Stomach (tissue), 4 donors: Measurements from ENCODE around the gene ARFGAP1.

Experiments used
- CTCF ChIP-seq, 7 experiments: fragments of 450-650 bp in 4 of 7; fragments of 200-600 bp in 3 of 7; sonication (generic) in 3 of 7; IDR thresholded peaks; one replicate each; pipeline ENCODE4 v1.5.1; 2016 to 2019; ENCODE audit warnings: antibody characterized with exemption in 7 of 7, control low read depth in 2 of 7, mild to moderate bottlenecking in 1 of 7
- POLR2A ChIP-seq, 4 donors: fragments of 450-650 bp; IDR thresholded peaks; one replicate each; pipeline ENCODE4 v1.6.1; 2016; ENCODE audit warnings: antibody characterized with exemption in 4 of 4, control low read depth in 2 of 4, mild to moderate bottlenecking in 1 of 4, moderate library complexity in 1 of 4
- POLR2AphosphoS5 ChIP-seq, 3 donors: sonication (generic); formaldehyde crosslinking; IDR thresholded peaks; one replicate each; pipeline ENCODE4 v1.6.1; 2016; ENCODE audit warnings: antibody characterized with exemption in 3 of 3

DNA sequence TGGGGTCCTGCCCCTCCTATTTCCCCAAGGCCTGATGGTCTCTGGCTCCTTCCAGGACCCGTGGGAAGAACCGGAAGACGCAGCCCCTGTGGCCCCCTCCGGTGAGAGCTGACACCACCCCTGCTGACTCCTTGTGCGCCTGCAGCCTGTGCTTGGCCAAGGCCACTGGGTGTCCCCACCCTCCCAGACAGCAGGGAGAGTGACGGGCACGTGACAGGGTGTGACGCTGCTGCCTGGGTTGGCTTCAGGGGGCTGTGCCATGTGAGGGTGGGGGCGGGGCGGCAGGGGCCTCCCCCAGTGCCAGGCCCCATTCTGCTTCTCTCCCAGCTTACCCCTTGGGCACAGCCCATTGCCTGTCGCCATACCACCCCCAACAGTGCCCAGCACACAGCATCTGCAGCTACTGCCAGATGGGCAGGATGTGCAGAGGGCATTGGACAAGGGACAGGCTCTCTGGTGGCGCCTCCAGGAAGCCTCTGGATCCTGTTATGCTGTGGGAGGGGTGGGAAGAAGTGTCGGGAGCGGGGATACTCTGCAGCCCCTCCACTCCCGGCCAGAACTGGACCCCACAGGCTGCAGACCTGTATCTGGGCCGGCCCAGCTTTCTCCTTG is 34.0 kb upstream of the ARFGAP1 start:
- TF ChIP-seq POLR2AphosphoS5 (IDR thresholded peaks at IDR 0.05) (no peak), CTCF (IDR thresholded peaks at IDR 0.05) (no peak), POLR2A (IDR thresholded peaks at IDR 0.05) (no peak)
